Measurements from ENCODE around the gene SMAD6.

The SMAD6 gene

GRCh38 chr15:66661432-66662096 is 40.5 kb upstream of the SMAD6 start:
- Histone ChIP-seq H3K36me3 (ENCODE audit: control insufficient read depth in 1 of 2, insufficient read depth in 2 of 2, low read length in 2 of 2) (no peaks in the 10 kb centered on the region), H3K4me3 (ENCODE audit: low read depth, low read length) (no peak overlapping the region), H2BK120ac (ENCODE audit: insufficient read depth, low read length, poor library complexity) (no peak overlapping the region), H3K27me3 (ENCODE audit: insufficient read depth, low read length) (no peaks in the 10 kb centered on the region), H2AK5ac (ENCODE audit: low read length) (no peak overlapping the region), H2BK5ac (ENCODE audit: low read depth, low read length, poor library complexity) (no peak overlapping the region), H3K23ac (ENCODE audit: low read length) (no peak overlapping the region), H4K91ac (ENCODE audit: low read depth, low read length) (peak overlapping the region; percentile 36), H3K18ac (ENCODE audit: low read length) (peak overlapping the region; percentile 31), H3K4ac (ENCODE audit: low read depth, low read length) (no peak overlapping the region), H3K27ac (ENCODE audit: low read depth, low read length) (no peak overlapping the region), H3K79me2 (ENCODE audit: control insufficient read depth, insufficient read depth, low read length, poor library complexity) (no peaks in the 10 kb centered on the region), H3K9ac (ENCODE audit: low read length) (no peak overlapping the region), H2AFZ (ENCODE audit: insufficient read depth, low read length, poor library complexity) (peak overlapping the region; percentile 9), H3K4me2 (ENCODE audit: low read length) (no peak overlapping the region), H3K79me1 (ENCODE audit: low read length) (peaks cover 18% of the 10 kb centered on the region), H3K4me1 (ENCODE audit: control insufficient read depth in 1 of 2, insufficient read depth in 2 of 2, low read length in 2 of 2) (peaks cover 25 to 26% of the 10 kb centered on the region in 2 experiments), H3K9me3 (ENCODE audit: insufficient read depth, low read depth, low read length) (no peaks in the 10 kb centered on the region), H4K12ac (ENCODE audit: low read depth, low read length) (no peak overlapping the region), H3K14ac (ENCODE audit: low read length) (peak overlapping the region; percentile 29), H4K8ac (ENCODE audit: low read depth, low read length) (peak overlapping the region; percentile 8), H2BK12ac (ENCODE audit: low read length) (peak overlapping the region; percentile 10)
- no peak for DNase-seq
- no CpG with 5 or more reads among the region's 23 CpGs for WGBS (ENCODE audit: extremely low coverage, insufficient coverage, insufficient read length)

GRCh38 chr15:66662522-66662921 is 39.5 kb upstream of the SMAD6 start:
- no peak overlapping the region for H3K4me2 ChIP-seq (ENCODE audit: low read length)
- H2BK12ac ChIP-seq (ENCODE audit: low read length): peak overlapping the region; percentile 63
- H3K4me1 ChIP-seq (ENCODE audit: control insufficient read depth in 1 of 2, insufficient read depth in 2 of 2, low read length in 2 of 2): peaks cover 16 to 17% of the 10 kb centered on the region in 2 experiments
- H3K23ac ChIP-seq (ENCODE audit: low read length): no peak overlapping the region
- no peak overlapping the region for H2AK5ac ChIP-seq (ENCODE audit: low read length)
- H3K79me2 ChIP-seq (ENCODE audit: control insufficient read depth, insufficient read depth, low read length, poor library complexity): no peaks in the 10 kb centered on the region
- H3K27me3 ChIP-seq (ENCODE audit: insufficient read depth, low read length): no peaks in the 10 kb centered on the region
- H3K36me3 ChIP-seq (ENCODE audit: control insufficient read depth in 1 of 2, insufficient read depth in 2 of 2, low read length in 2 of 2): no peaks in the 10 kb centered on the region
- peak overlapping the region; percentile 14 for H2BK120ac ChIP-seq (ENCODE audit: insufficient read depth, low read length, poor library complexity)
- H4K91ac ChIP-seq (ENCODE audit: low read depth, low read length): peak overlapping the region; percentile 21
- no peak overlapping the region for H3K4me3 ChIP-seq (ENCODE audit: low read depth, low read length)
- H3K27ac ChIP-seq (ENCODE audit: low read depth, low read length): no peak overlapping the region
- H3K9me3 ChIP-seq (ENCODE audit: insufficient read depth, low read depth, low read length): no peaks in the 10 kb centered on the region
- H3K14ac ChIP-seq (ENCODE audit: low read length): no peak overlapping the region
- no CpG with 5 or more reads among the region's 4 CpGs for WGBS (ENCODE audit: extremely low coverage, insufficient coverage, insufficient read length)
- H3K18ac ChIP-seq (ENCODE audit: low read length): no peak overlapping the region
- H3K9ac ChIP-seq (ENCODE audit: low read length): no peak overlapping the region
- peak overlapping the region; percentile 25 for H4K12ac ChIP-seq (ENCODE audit: low read depth, low read length)
- peaks cover 15% of the 10 kb centered on the region for H3K79me1 ChIP-seq (ENCODE audit: low read length)
- H3K4ac ChIP-seq (ENCODE audit: low read depth, low read length): no peak overlapping the region
- no peak overlapping the region for H2AFZ ChIP-seq (ENCODE audit: insufficient read depth, low read length, poor library complexity)
- H2BK5ac ChIP-seq (ENCODE audit: low read depth, low read length, poor library complexity): no peak overlapping the region
- DNase-seq: no peak
- peak overlapping the region; percentile 33 for H4K8ac ChIP-seq (ENCODE audit: low read depth, low read length)

- Histone ChIP-seq H2AFZ (ENCODE audit: insufficient read depth, low read length, poor library complexity) (no peak overlapping the region), H2AK5ac (ENCODE audit: low read length) (no peak overlapping the region), H4K12ac (ENCODE audit: low read depth, low read length) (no peak overlapping the region), H3K36me3 (ENCODE audit: control insufficient read depth in 1 of 2, insufficient read depth in 2 of 2, low read length in 2 of 2) (no peaks in the 10 kb centered on the region), H2BK5ac (ENCODE audit: low read depth, low read length, poor library complexity) (no peak overlapping the region), H3K4me2 (ENCODE audit: low read length) (no peak overlapping the region), H3K27me3 (ENCODE audit: insufficient read depth, low read length) (no peaks in the 10 kb centered on the region), H3K79me1 (ENCODE audit: low read length) (peaks cover 10% of the 10 kb centered on the region), H3K79me2 (ENCODE audit: control insufficient read depth, insufficient read depth, low read length, poor library complexity) (no peaks in the 10 kb centered on the region), H4K91ac (ENCODE audit: low read depth, low read length) (no peak overlapping the region), H3K4me1 (ENCODE audit: control insufficient read depth in 1 of 2, insufficient read depth in 2 of 2, low read length in 2 of 2) (peaks cover 10% of the 10 kb centered on the region in 2 experiments), H4K8ac (ENCODE audit: low read depth, low read length) (no peak overlapping the region), H2BK12ac (ENCODE audit: low read length) (no peak overlapping the region), H3K9me3 (ENCODE audit: insufficient read depth, low read depth, low read length) (no peaks in the 10 kb centered on the region), H3K27ac (ENCODE audit: low read depth, low read length) (no peak overlapping the region), H3K18ac (ENCODE audit: low read length) (no peak overlapping the region), H3K23ac (ENCODE audit: low read length) (no peak overlapping the region), H3K4ac (ENCODE audit: low read depth, low read length) (no peak overlapping the region), H3K9ac (ENCODE audit: low read length) (no peak overlapping the region), H3K14ac (ENCODE audit: low read length) (no peak overlapping the region), H3K4me3 (ENCODE audit: low read depth, low read length) (no peak overlapping the region), H2BK120ac (ENCODE audit: insufficient read depth, low read length, poor library complexity) (no peak overlapping the region)
- no CpG with 5 or more reads among the region's 3 CpGs for WGBS (ENCODE audit: extremely low coverage, insufficient coverage, insufficient read length)
- DNase-seq: no peak
Observed at GRCh38 chr15:66663664-66664063, 38.4 kb upstream of the SMAD6 start.

- Histone ChIP-seq H3K79me2 (ENCODE audit: control insufficient read depth, insufficient read depth, low read length, poor library complexity) (no peaks in the 10 kb centered on the region), H3K18ac (ENCODE audit: low read length) (no peak overlapping the region), H4K91ac (ENCODE audit: low read depth, low read length) (no peak overlapping the region), H3K14ac (ENCODE audit: low read length) (no peak overlapping the region), H3K79me1 (ENCODE audit: low read length) (peaks cover 7% of the 10 kb centered on the region), H2AK5ac (ENCODE audit: low read length) (no peak overlapping the region), H4K12ac (ENCODE audit: low read depth, low read length) (no peak overlapping the region), H3K4me3 (ENCODE audit: low read depth, low read length) (no peak overlapping the region), H4K8ac (ENCODE audit: low read depth, low read length) (no peak overlapping the region), H3K27me3 (ENCODE audit: insufficient read depth, low read length) (no peaks in the 10 kb centered on the region), H3K9me3 (ENCODE audit: insufficient read depth, low read depth, low read length) (peaks cover 3% of the 10 kb centered on the region), H3K4me1 (ENCODE audit: control insufficient read depth in 1 of 2, insufficient read depth in 2 of 2, low read length in 2 of 2) (peaks cover 10 to 12% of the 10 kb centered on the region in 2 experiments), H3K4ac (ENCODE audit: low read depth, low read length) (no peak overlapping the region), H2BK120ac (ENCODE audit: insufficient read depth, low read length, poor library complexity) (peak overlapping the region; percentile 27), H2BK5ac (ENCODE audit: low read depth, low read length, poor library complexity) (no peak overlapping the region), H2BK12ac (ENCODE audit: low read length) (no peak overlapping the region), H3K36me3 (ENCODE audit: control insufficient read depth in 1 of 2, insufficient read depth in 2 of 2, low read length in 2 of 2) (no peaks in the 10 kb centered on the region), H2AFZ (ENCODE audit: insufficient read depth, low read length, poor library complexity) (no peak overlapping the region), H3K9ac (ENCODE audit: low read length) (no peak overlapping the region), H3K23ac (ENCODE audit: low read length) (no peak overlapping the region), H3K4me2 (ENCODE audit: low read length) (no peak overlapping the region), H3K27ac (ENCODE audit: low read depth, low read length) (no peak overlapping the region)
- DNase-seq: peak in 1 of 2 donors; percentile 20
- WGBS (ENCODE audit: extremely low coverage, insufficient coverage, insufficient read length): no CpG with 5 or more reads among the region's 9 CpGs
Observed at GRCh38 chr15:66670175-66670574, 31.9 kb upstream of the SMAD6 start.

Measured in trophoblast cell (in vitro differentiated cells and primary cell).